Activated naive CD4-positive, alpha-beta T cell treated with anti-CD3 and anti-CD28 coated beads, Interleukin-2, amount 10 ng/mL, durations not matched to agents 7 days and 5 days (primary cell): ENCODE measurements around the gene GIMD1.
"Not testable (repeated sequence)": the region's sequence is repeated elsewhere in the genome, so short reads cannot be mapped to it uniquely, and the experiment has no call there.

Experiments
- CTCF ChIA-PET: fragments of 350-600 bp; sonication (Branson Sonifier 250); formaldehyde crosslinking; loops from one replicate; lab custom pipeline; 2021; ENCODE audit warnings: antibody characterized with exemption; lab: Charles Lee
- DNase-seq: peaks from one replicate; pipeline ENCODE4 v3.0.0-alpha.2; 2020
- H3K27ac Mint-ChIP-seq: one replicate; pipeline ENCODE4 v1.8.0; 2021; ENCODE audit warnings: mild to moderate bottlenecking, moderate library complexity, mixed read lengths
- H3K27me3 Mint-ChIP-seq: one replicate; pipeline ENCODE4 v1.8.0; 2021; ENCODE audit warnings: mild to moderate bottlenecking, mixed read lengths
- H3K36me3 Mint-ChIP-seq: one replicate; pipeline ENCODE4 v1.8.0; 2021; ENCODE audit warnings: mixed read lengths
- H3K4me1 Mint-ChIP-seq: one replicate; pipeline ENCODE4 v1.8.0; 2021; ENCODE audit warnings: mixed read lengths
- H3K4me3 Mint-ChIP-seq: one replicate; pipeline ENCODE4 v1.8.0; 2021; ENCODE audit warnings: mild to moderate bottlenecking, moderate library complexity, mixed read lengths
- H3K9me3 Mint-ChIP-seq: one replicate; pipeline ENCODE4 v1.8.0; 2021; ENCODE audit warnings: mixed read lengths

The GIMD1 gene

GRCh38 chr4:106368678-106369077 is at the start of gene GIMD1:
Gene GIMD1 (minus strand): TSS chr4:106368778. CDS start chr4:106367435, 1,343 bp downstream.
- Mint-ChIP-seq H3K27me3 (peaks cover 11% of the 10 kb centered on the region), H3K9me3 (no peaks in the 10 kb centered on the region), H3K4me3 (no peak within 1 kb of the TSS), H3K4me1 (no peaks in the 10 kb centered on the region), H3K27ac (no peak within 1 kb of the TSS), H3K36me3 (no peaks in the 10 kb centered on the region)
- DNase-seq: no peak
- CTCF ChIA-PET: interaction anchor here (1.0 kb wide), 2 partner anchors 9 to 103 kb away, joined by 3 read pairs; no protein-coding TSS in a partner anchor

- CTCF ChIA-PET: no interaction called here
- H3K27ac Mint-ChIP-seq: no peak overlapping the region
- no peaks in the 10 kb centered on the region for H3K27me3 Mint-ChIP-seq
- no peaks in the 10 kb centered on the region for H3K9me3 Mint-ChIP-seq
- no peak overlapping the region for H3K4me3 Mint-ChIP-seq
- H3K4me1 Mint-ChIP-seq: no peaks in the 10 kb centered on the region
- H3K36me3 Mint-ChIP-seq: no peaks in the 10 kb centered on the region
- DNase-seq: no peak
Observed at GRCh38 chr4:106414366-106414765, 45.8 kb upstream of the GIMD1 start.

GRCh38 chr4:106409901-106410889 is 41.6 kb upstream of the GIMD1 start:
- no peaks in the 10 kb centered on the region for H3K36me3 Mint-ChIP-seq
- no peak overlapping the region for H3K4me3 Mint-ChIP-seq
- H3K27me3 Mint-ChIP-seq: no peaks in the 10 kb centered on the region
- no peaks in the 10 kb centered on the region for H3K4me1 Mint-ChIP-seq
- no peak overlapping the region for H3K27ac Mint-ChIP-seq
- DNase-seq: no peak
- CTCF ChIA-PET: no interaction called here
- H3K9me3 Mint-ChIP-seq: no peaks in the 10 kb centered on the region

GRCh38 chr4:106408004-106408403 is 39.4 kb upstream of the GIMD1 start:
- H3K9me3 Mint-ChIP-seq, H3K27me3 Mint-ChIP-seq, H3K4me3 Mint-ChIP-seq, DNase-seq, H3K4me1 Mint-ChIP-seq, H3K36me3 Mint-ChIP-seq, CTCF ChIA-PET, H3K27ac Mint-ChIP-seq: not testable (repeated sequence)

DNA sequence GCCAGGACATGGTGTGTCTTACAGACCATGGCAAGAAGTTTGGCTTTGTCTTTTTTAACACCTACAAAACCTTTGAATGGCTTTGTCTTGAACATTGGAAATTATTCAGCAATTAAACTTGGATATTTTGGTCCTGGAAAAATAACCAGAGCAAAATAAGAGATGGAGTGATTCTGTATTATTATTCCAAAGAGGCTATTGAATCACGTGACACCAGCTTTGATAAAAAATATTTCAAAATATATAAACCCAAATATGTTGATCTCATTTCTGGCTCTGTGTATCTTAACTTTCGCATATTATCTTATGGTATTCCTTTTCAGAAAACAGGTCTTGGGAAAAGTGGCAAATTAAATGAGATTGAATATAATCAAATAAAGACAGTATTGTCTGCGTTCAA is 32.6 kb upstream of the GIMD1 start:
- DNase-seq: no peak
- H3K36me3 Mint-ChIP-seq: no peaks in the 10 kb centered on the region
- H3K4me1 Mint-ChIP-seq: no peaks in the 10 kb centered on the region
- no peak overlapping the region for H3K27ac Mint-ChIP-seq
- CTCF ChIA-PET: no interaction called here
- no peak overlapping the region for H3K4me3 Mint-ChIP-seq
- H3K9me3 Mint-ChIP-seq: peaks cover 13% of the 10 kb centered on the region
- no peaks in the 10 kb centered on the region for H3K27me3 Mint-ChIP-seq

DNA sequence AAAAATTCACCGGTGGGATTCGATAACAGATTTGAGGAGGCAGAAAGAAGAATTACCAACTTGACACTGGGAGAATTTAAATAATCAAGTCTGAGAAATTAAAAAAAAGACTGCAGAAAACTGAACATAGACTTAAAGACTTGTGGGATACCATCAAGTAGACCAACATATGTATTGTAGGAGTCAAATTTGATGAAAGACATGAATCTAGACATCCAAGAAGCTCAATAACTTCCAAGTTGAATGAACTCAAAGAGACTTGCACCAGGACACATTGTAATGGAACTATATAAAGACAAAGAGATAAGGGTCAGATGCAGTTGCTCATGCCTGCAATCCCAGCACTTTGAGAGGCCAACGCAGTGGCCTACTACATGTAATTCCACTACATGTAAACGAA is 30.3 kb upstream of the GIMD1 start:
- H3K36me3 Mint-ChIP-seq, H3K27ac Mint-ChIP-seq, H3K27me3 Mint-ChIP-seq, H3K4me3 Mint-ChIP-seq, CTCF ChIA-PET, H3K4me1 Mint-ChIP-seq, DNase-seq: not testable (repeated sequence)
- H3K9me3 Mint-ChIP-seq: peaks cover 19% of the 10 kb centered on the region

DNA sequence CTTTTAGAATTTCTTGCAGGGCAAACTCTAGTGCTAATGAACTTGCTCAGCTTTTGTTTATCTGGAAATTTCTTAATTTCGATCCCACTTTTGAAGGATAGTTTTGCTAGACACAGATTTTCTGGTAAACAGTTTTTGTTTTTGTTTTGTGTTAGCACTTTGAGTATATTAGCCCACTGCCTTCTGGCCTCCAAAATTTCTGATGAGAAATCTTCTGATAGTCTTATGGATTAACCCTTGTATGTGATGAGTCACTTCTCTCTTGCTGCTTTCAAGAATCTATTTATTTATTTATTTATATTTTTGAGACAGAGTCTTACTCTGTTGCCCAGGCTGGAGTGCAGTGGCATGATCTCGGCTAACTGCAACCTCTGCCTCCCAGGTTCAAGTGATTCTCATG is 27.0 kb upstream of the GIMD1 start:
- CTCF ChIA-PET: no interaction called here
- no peaks in the 10 kb centered on the region for H3K36me3 Mint-ChIP-seq
- H3K4me3 Mint-ChIP-seq: no peak overlapping the region
- H3K4me1 Mint-ChIP-seq: no peaks in the 10 kb centered on the region
- H3K27me3 Mint-ChIP-seq: no peaks in the 10 kb centered on the region
- no peak overlapping the region for H3K27ac Mint-ChIP-seq
- peaks cover 17% of the 10 kb centered on the region for H3K9me3 Mint-ChIP-seq
- DNase-seq: no peak

- CTCF ChIA-PET: interaction anchor here (0.8 kb wide), 1 partner anchor 117 kb away, joined by 3 read pairs; no protein-coding TSS in a partner anchor
- Mint-ChIP-seq H3K9me3 (no peaks in the 10 kb centered on the region), H3K4me1 (no peaks in the 10 kb centered on the region), H3K36me3 (no peaks in the 10 kb centered on the region), H3K27ac (no peak overlapping the region), H3K4me3 (no peak overlapping the region), H3K27me3 (no peaks in the 10 kb centered on the region)
- DNase-seq: no peak
Observed at GRCh38 chr4:106385853-106386393, 17.3 kb upstream of the GIMD1 start.

GRCh38 chr4:106384878-106385277 is 16.3 kb upstream of the GIMD1 start:
- no peak for DNase-seq
- no peaks in the 10 kb centered on the region for H3K27me3 Mint-ChIP-seq
- no peak overlapping the region for H3K4me3 Mint-ChIP-seq
- no peaks in the 10 kb centered on the region for H3K36me3 Mint-ChIP-seq
- no peaks in the 10 kb centered on the region for H3K4me1 Mint-ChIP-seq
- H3K27ac Mint-ChIP-seq: no peak overlapping the region
- no peaks in the 10 kb centered on the region for H3K9me3 Mint-ChIP-seq
- CTCF ChIA-PET: no interaction called here

DNA sequence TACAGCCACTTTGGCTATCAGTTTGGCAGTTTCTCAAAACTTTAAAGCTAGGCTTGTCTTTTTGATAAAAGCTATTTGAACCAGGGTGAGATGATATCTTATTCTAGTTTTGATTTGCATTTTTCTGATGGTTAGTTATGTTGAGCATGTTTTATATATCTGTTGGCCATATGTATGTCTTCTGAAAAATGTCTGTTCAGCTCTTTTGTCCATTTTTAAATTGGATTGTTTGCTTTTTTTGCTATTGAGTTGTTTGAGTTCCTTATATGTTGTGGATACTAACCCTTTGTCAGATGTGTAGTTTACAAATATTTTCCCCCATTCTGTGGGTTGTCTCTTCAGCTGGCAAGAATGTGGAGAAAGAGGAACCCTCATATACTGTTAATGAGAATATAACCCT is 11.6 kb upstream of the GIMD1 start:
- CTCF ChIA-PET: no interaction called here
- Mint-ChIP-seq H3K4me1 (no peaks in the 10 kb centered on the region), H3K36me3 (no peaks in the 10 kb centered on the region), H3K27ac (no peak overlapping the region), H3K27me3 (no peaks in the 10 kb centered on the region), H3K4me3 (no peak overlapping the region), H3K9me3 (no peaks in the 10 kb centered on the region)
- no peak for DNase-seq

- CTCF ChIA-PET: no interaction called here
Observed at GRCh38 chr4:106373026-106373425, 4.4 kb upstream of the GIMD1 start.

DNA sequence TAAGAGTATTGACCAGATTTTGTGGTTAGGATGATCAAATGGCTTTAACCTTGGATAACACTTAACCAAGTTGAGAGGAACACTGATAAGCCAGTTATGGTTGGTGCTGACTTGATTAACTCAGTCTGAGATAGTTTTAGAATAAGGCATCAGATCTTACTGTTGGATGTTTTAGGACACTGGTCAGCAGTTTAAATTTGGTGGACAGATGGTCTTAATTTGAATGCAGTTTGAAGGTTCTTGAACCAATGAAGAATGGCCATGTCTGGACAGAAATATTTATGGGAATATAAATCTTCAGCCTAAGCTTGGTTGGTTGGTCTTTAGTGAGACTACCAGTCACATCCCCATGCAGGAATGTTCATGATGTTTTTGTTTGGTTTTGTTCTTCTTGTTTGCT is 2.6 kb upstream of the GIMD1 start:
- Mint-ChIP-seq H3K27ac (no peak overlapping the region), H3K4me3 (no peak overlapping the region), H3K4me1 (no peaks in the 10 kb centered on the region), H3K9me3 (no peaks in the 10 kb centered on the region), H3K36me3 (no peaks in the 10 kb centered on the region), H3K27me3 (peaks cover 11% of the 10 kb centered on the region)
- CTCF ChIA-PET: interaction anchor here (1.5 kb wide), 1 partner anchor 812 kb away, joined by 4 read pairs; no protein-coding TSS in a partner anchor
- DNase-seq: no peak

More at GRCh38 chr4:106373026-106373425, 4.4 kb upstream of the GIMD1 start:
- H3K27me3 Mint-ChIP-seq: peaks cover 11% of the 10 kb centered on the region
- DNase-seq: no peak
- no peaks in the 10 kb centered on the region for H3K4me1 Mint-ChIP-seq
- no peaks in the 10 kb centered on the region for H3K36me3 Mint-ChIP-seq
- H3K27ac Mint-ChIP-seq: no peak overlapping the region
- no peaks in the 10 kb centered on the region for H3K9me3 Mint-ChIP-seq
- H3K4me3 Mint-ChIP-seq: no peak overlapping the region

DNA sequence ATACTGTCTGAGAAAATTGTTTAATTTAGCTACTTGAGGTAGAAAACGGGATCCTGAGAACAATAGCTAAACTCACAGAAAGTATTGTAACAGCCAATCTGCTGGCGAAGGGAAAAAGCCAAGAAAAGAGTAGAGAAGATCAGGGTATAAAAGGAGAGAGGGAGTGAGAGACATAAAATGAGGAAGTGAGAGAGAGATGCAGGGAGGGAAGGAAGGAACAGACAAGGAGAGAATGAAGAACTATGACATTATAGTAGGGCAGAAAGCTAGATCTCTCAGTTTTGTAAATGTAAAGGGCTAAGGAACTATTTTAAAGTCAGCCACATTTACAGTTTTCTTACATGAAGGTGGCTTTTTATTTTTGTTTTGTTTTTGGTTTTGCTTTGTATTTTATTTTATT is 1.6 kb upstream of the GIMD1 start:
- no peaks in the 10 kb centered on the region for H3K36me3 Mint-ChIP-seq
- CTCF ChIA-PET: interaction anchor here (1.0 to 1.5 kb wide), 4 partner anchors 9 to 813 kb away, joined by 3 to 6 read pairs (median 4); no protein-coding TSS in a partner anchor
- no peaks in the 10 kb centered on the region for H3K4me1 Mint-ChIP-seq
- no peaks in the 10 kb centered on the region for H3K9me3 Mint-ChIP-seq
- H3K4me3 Mint-ChIP-seq: no peak overlapping the region
- H3K27ac Mint-ChIP-seq: no peak overlapping the region
- H3K27me3 Mint-ChIP-seq: peaks cover 11% of the 10 kb centered on the region
- no peak for DNase-seq

DNA sequence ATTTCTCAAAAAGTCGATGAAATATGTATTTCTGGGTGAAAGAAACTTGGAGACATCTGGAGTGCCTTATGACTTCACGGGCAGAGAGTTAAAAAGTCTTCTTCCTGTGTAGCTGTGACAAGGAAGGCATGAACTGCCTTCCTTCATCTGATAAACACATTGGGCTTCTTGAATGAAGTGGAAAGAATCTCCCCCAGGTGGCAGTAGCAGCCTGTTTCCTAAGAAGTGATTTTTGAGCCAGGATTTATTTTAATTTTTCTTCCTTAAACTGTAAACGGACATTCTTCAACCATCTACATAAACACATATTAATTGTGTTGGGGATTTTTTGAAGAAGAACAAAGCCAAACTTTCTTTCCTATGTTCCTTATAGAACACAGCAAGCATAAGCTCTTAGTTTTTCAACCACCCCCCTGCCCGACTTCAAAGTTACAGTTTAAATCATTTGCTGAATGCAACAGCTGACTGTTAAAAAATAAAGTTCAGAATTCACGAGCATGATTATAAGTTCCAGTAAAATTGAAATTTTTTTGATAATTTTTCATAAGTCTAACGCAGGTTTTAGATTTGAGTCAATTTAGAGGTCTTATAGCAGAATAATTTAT is 980 bp upstream of the GIMD1 start:
- no peaks in the 10 kb centered on the region for H3K4me1 Mint-ChIP-seq
- H3K27me3 Mint-ChIP-seq: peaks cover 11% of the 10 kb centered on the region
- H3K27ac Mint-ChIP-seq: no peak overlapping the region
- no peaks in the 10 kb centered on the region for H3K36me3 Mint-ChIP-seq
- no peak overlapping the region for H3K4me3 Mint-ChIP-seq
- peak; percentile 34 for DNase-seq
- CTCF ChIA-PET: interaction anchor here (1.0 to 1.2 kb wide), 5 partner anchors 10 to 536 kb away, joined by 3 to 6 read pairs (median 3); no protein-coding TSS in a partner anchor
- no peaks in the 10 kb centered on the region for H3K9me3 Mint-ChIP-seq
